Ishikawa (cell line): Measurements from ENCODE around the gene PIPOX.

Experiments used
- CEBPB ChIP-seq: IDR thresholded peaks from 2 replicates; pipeline ENCODE4 v1.6.1; 2012
- CREB1 ChIP-seq: IDR thresholded peaks from 2 replicates; pipeline ENCODE4 v1.6.1; 2012; ENCODE audit warnings: low read depth
- EGR1 ChIP-seq: IDR thresholded peaks from 2 replicates; pipeline ENCODE4 v1.6.1; 2012
- EP300 ChIP-seq: IDR thresholded peaks from 2 replicates; pipeline ENCODE4 v1.6.1; 2012; ENCODE audit warnings: borderline replicate concordance
- FOXM1 ChIP-seq: IDR thresholded peaks from 2 replicates; pipeline ENCODE4 v1.6.1; 2012; ENCODE audit warnings: low read depth, borderline replicate concordance
- MAX ChIP-seq: IDR thresholded peaks from 2 replicates; pipeline ENCODE4 v1.6.1; 2012
- NFIC ChIP-seq: IDR thresholded peaks from 2 replicates; pipeline ENCODE4 v1.6.1; 2012
- RAD21 ChIP-seq: IDR thresholded peaks from 2 replicates; pipeline ENCODE4 v1.6.1; 2012; ENCODE audit warnings: low read depth
- TAF1 ChIP-seq: IDR thresholded peaks from 2 replicates; pipeline ENCODE4 v1.6.1; 2012; ENCODE audit warnings: low read depth, mild to moderate bottlenecking
- TCF12 ChIP-seq: IDR thresholded peaks from 2 replicates; pipeline ENCODE4 v1.6.1; 2012; ENCODE audit warnings: low read depth
- TEAD4 ChIP-seq: IDR thresholded peaks from 2 replicates; pipeline ENCODE4 v1.6.1; 2012
- USF1 ChIP-seq: IDR thresholded peaks from 2 replicates; pipeline ENCODE4 v1.6.1; 2012
- YY1 ChIP-seq: IDR thresholded peaks from 2 replicates; pipeline ENCODE4 v1.6.1; 2012; ENCODE audit warnings: low read depth
- ZBTB7A ChIP-seq: IDR thresholded peaks from 2 replicates; pipeline ENCODE4 v1.6.1; 2012; ENCODE audit warnings: low read depth
- TF ChIP-seq, protein P1 (sequence below): IDR thresholded peaks from 2 replicates; pipeline ENCODE4 v1.6.1; 2012; ENCODE audit warnings: low read depth, mild to moderate bottlenecking

The PIPOX gene

DNA sequence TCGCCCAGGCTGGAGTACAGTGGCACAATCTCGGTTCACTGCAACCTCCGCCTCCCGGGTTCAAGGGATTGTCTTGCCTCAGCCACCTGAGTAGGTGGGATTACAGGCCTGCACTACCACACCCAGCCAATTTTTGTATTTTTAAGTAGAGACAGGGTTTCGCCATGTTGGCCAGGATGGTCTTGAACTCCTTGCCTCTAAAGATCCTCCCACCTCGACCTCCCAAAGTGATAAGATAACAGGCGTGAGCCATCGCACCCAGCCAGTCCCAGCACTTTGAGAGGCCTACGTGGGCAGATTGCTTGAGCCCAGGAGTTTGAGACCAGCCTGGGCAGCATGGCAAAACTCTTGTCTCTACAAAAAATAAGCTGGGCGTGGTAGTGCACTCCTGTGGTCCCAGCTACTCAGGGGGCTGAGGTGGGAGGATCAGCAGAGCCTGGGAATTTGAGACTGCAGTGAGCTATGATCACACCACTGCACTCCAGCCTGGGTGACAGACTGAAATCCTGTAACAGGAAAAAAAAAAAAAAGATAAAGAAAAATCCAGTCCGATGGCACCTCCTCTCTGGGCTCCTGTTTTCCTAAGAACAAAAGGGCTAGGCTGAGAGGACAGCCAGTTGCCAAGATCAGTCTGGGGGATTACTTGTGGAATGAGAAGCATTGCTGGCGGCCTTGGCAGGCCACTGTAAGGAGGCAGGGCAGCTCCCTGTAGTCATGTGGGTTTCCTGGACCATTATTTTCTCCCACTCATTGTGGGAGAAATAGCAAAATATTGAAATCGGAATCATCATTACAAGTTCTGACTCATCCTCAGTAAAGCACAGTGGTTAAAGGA, 3.0 kb upstream of the PIPOX start:
- TF ChIP-seq RAD21 = no peak
- 0 out of 2 replicates have a peak, but pooled peaks have one; percentile 16 for TF ChIP-seq ZBTB7A
- no peak for TF ChIP-seq EGR1
- 0 out of 2 replicates have a peak, but pooled peaks have one; percentile 12 for TF ChIP-seq CEBPB
- TF ChIP-seq YY1 = no peak
- TF ChIP-seq NFIC = peak; percentile 89
- peak; percentile 81 for TF ChIP-seq TEAD4
- TF ChIP-seq USF1 = 0 out of 2 replicates have a peak, but pooled peaks have one; percentile 25
- TF ChIP-seq, protein P1, sequence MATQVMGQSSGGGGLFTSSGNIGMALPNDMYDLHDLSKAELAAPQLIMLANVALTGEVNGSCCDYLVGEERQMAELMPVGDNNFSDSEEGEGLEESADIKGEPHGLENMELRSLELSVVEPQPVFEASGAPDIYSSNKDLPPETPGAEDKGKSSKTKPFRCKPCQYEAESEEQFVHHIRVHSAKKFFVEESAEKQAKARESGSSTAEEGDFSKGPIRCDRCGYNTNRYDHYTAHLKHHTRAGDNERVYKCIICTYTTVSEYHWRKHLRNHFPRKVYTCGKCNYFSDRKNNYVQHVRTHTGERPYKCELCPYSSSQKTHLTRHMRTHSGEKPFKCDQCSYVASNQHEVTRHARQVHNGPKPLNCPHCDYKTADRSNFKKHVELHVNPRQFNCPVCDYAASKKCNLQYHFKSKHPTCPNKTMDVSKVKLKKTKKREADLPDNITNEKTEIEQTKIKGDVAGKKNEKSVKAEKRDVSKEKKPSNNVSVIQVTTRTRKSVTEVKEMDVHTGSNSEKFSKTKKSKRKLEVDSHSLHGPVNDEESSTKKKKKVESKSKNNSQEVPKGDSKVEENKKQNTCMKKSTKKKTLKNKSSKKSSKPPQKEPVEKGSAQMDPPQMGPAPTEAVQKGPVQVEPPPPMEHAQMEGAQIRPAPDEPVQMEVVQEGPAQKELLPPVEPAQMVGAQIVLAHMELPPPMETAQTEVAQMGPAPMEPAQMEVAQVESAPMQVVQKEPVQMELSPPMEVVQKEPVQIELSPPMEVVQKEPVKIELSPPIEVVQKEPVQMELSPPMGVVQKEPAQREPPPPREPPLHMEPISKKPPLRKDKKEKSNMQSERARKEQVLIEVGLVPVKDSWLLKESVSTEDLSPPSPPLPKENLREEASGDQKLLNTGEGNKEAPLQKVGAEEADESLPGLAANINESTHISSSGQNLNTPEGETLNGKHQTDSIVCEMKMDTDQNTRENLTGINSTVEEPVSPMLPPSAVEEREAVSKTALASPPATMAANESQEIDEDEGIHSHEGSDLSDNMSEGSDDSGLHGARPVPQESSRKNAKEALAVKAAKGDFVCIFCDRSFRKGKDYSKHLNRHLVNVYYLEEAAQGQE = 0 out of 2 replicates have a peak, but pooled peaks have one; percentile 6
- TF ChIP-seq FOXM1 = peak; percentile 56; the same call in 1 of the 2 replicates
- 0 out of 2 replicates have a peak, but pooled peaks have one; percentile 23 for TF ChIP-seq MAX
- TF ChIP-seq EP300 = peak; percentile 75
- no peak for TF ChIP-seq TAF1
- no peak for TF ChIP-seq CREB1
- peak; percentile 78 for TF ChIP-seq TCF12

- TF ChIP-seq RAD21 (no peak), TAF1 (no peak), EGR1 (no peak), CEBPB (no peak), TCF12 (no peak), EP300 (no peak), ZBTB7A (no peak), CREB1 (no peak), TEAD4 (no peak), NFIC (no peak), FOXM1 (no peak), USF1 (no peak), YY1 (no peak)
These were observed 1.9 kb upstream of the PIPOX start for GRCh38 chr17:29041091-29041490.

GRCh38 chr17:29041571-29041970, 1.4 kb upstream of the PIPOX start:
- TF ChIP-seq USF1 (no peak), TEAD4 (no peak), TCF12 (no peak), CREB1 (no peak), FOXM1 (no peak), EGR1 (no peak)

- TF ChIP-seq TAF1 (no peak), EP300 (no peak), RAD21 (no peak), CREB1 (no peak)
These were observed 789 bp upstream of the PIPOX start for GRCh38 chr17:29042026-29042678.

- no peak for TF ChIP-seq ZBTB7A
- no peak for TF ChIP-seq EP300
- TF ChIP-seq TCF12 = no peak
- TF ChIP-seq CEBPB = no peak
- TF ChIP-seq MAX = no peak
- no peak for TF ChIP-seq USF1
- TF ChIP-seq, protein P1 = no peak
- TF ChIP-seq YY1 = no peak
- TF ChIP-seq RAD21 = no peak
- TF ChIP-seq EGR1 = no peak
- TF ChIP-seq NFIC = no peak
- TF ChIP-seq CREB1 = no peak
- no peak for TF ChIP-seq TAF1
- no peak for TF ChIP-seq FOXM1
- no peak for TF ChIP-seq TEAD4
These were observed 701 bp downstream of the PIPOX start for GRCh38 chr17:29043539-29044145.
